Adipocyte (in vitro differentiated cells): ENCODE measurements around the gene SARS1.

ENCODE experiments used
- DNase-seq: peaks from one replicate; pipeline ENCODE4 v3.0.0-alpha.2; 2015; ENCODE audit warnings: low read depth
- H3K27me3 ChIP-seq: replicated peaks from 2 replicates; pipeline ENCODE4 v1.7.0; 2013; ENCODE audit warnings: mild to moderate bottlenecking, low read length, moderate library complexity; ENCODE audit not compliant: control insufficient read depth, insufficient read depth
- H3K36me3 ChIP-seq: 2 replicates; pipeline ENCODE4 v1.7.0; 2013; ENCODE audit warnings: low read length, mild to moderate bottlenecking, moderate library complexity; ENCODE audit not compliant: control insufficient read depth, insufficient read depth, severe bottlenecking
- H3K4me1 ChIP-seq: 2 replicates; pipeline ENCODE4 v1.7.0; 2013; ENCODE audit warnings: mild to moderate bottlenecking, low read length, moderate library complexity; ENCODE audit not compliant: control insufficient read depth, insufficient read depth
- H3K4me3 ChIP-seq: 2 replicates; pipeline ENCODE4 v1.7.0; 2013; ENCODE audit warnings: mild to moderate bottlenecking, low read length, moderate library complexity
- H3K9ac ChIP-seq: 2 replicates; pipeline ENCODE4 v1.7.0; 2013; ENCODE audit warnings: mild to moderate bottlenecking, low read length, moderate library complexity
- H3K9me3 ChIP-seq: 2 replicates; pipeline ENCODE4 v1.7.0; 2013; ENCODE audit warnings: mild to moderate bottlenecking, low read length, moderate library complexity; ENCODE audit not compliant: control insufficient read depth

SARS1 gene

DNA sequence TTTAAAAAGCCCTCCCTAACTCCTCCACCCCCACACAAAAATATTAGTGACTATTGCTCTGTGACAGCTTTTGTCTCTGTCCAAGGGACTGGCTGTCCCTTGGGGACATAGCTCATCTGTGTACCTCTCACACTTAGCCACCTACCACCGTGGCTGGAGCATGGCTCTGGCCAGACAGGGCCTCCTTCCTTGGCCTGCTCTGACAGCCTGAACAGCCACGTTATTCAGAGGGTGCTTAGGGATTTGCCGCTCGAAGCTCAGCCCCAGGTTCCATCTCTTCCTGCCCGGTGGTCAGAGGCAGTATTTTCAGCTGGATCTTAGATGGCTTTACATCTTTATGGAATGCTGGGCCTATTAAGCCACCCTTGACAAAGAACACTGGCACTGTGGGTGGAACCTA lies 29.5 kb downstream of the SARS1 start:
- Histone ChIP-seq H3K27me3 (peaks cover 4% of the 10 kb centered on the region), H3K4me1 (peaks cover 28% of the 10 kb centered on the region), H3K4me3 (no peak overlapping the region), H3K9me3 (no peaks in the 10 kb centered on the region), H3K9ac (no peak overlapping the region), H3K36me3 (peaks cover 14% of the 10 kb centered on the region)
- no peak for DNase-seq

DNA sequence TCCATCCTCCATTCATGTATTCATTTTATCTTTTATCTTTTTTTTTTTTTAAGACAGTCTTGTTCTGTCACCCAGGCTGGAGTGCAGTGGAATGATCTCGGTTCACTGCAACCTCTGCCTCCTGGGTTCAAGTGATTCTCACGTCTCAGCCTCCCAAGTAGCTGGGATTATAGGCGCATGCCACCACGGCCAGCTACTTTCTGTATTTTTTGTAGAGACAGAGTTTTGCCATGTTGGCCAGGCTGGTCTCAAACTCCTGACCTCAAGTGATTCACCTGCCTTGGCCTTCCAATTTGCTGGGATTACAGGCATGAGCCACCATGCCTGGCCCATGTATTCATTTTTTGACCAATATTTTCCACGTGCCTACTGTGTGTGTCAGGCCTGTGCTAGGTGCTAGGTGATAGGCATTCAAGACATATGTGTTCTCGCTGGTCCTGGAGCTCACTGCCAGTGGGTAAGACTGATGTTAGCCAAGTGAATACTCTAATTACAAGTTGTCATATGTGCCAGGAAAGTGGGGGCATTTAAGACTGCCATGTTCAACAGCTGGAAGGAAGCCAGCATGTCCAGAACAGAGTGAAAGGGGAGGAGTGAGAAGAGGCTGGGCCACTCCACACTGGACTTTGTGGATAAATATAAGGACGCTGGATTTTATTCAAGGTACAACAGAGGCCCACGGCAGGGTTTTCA lies 30.3 kb downstream of the SARS1 start:
- Histone ChIP-seq H3K4me3 (no peak overlapping the region), H3K27me3 (peaks cover 7% of the 10 kb centered on the region), H3K9me3 (no peaks in the 10 kb centered on the region), H3K4me1 (peaks cover 28% of the 10 kb centered on the region), H3K9ac (no peak overlapping the region), H3K36me3 (peaks cover 6% of the 10 kb centered on the region)
- no peak for DNase-seq

DNA sequence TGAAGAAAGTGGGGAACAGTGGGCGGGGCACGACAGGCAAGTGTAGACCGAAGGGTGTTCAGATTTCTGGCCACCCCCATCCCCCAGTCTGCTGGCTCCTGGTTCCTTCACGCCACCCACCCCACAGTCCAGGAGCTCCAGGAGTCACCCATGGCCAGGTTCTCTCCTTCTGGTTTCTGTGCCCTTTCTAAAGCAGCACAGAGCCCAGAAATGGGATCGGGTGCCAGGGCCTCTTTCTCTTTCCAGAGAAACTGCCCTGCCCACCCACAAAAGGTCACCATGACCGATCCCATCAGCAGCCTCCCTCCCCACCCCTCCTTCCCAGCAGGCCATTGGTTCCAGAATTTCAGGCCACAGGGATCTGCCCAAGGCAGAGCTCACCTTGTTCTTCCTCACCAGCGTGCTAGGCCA lies 32.4 kb downstream of the SARS1 start:
- Histone ChIP-seq H3K9ac (no peak overlapping the region), H3K4me3 (no peak overlapping the region), H3K4me1 (peaks cover 15% of the 10 kb centered on the region), H3K36me3 (no peaks in the 10 kb centered on the region), H3K27me3 (peaks cover 20% of the 10 kb centered on the region), H3K9me3 (no peaks in the 10 kb centered on the region)
- DNase-seq = no peak

DNA sequence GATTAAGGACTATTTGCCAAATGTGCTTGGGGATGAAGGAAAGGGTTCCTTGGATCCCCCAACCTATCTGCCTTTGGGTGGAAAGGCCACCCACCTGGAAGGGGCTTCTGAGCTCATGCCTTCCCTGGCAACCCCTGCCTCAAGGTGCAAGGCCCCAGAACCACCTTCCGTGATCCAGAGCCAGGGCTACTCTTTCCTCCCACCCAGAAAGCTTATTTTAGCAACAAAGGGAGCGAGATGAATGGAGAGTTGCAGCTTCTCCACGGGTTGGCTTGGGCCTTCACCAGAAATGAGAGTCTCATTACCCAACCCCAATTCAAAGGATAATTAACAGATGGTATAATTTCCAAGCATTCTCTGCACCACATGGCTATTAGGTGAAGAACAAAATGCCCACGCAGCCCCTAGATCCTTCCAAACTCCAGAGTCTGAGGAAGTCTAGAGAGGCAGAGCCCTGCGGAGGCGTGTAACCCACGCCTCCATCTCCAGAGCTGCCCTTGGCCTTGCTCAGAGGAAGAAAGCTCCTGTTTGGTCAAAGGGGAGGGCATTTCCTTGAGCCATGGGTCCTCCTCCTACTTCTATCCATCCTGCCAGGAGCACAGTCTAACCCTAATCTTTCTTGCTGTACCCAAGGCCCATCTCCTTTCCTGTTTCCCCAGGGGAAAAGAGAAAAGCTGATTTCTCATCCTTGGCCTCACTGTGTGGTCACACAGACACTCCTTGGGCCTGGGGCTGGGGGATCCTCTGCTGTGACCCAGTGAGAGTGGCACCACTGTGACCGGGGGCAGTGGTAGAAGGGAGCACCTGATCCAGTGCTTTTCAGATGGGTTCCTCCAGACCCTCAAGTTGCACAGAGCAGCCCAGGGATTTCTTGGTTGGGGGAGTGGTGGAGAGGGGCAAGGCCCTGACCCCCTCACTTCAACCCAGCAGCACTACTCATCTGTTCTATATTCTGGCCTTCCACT lies 34.0 kb downstream of the SARS1 start:
- no peak overlapping the region for H3K9ac ChIP-seq
- H3K4me3 ChIP-seq = no peak overlapping the region
- no peaks in the 10 kb centered on the region for H3K9me3 ChIP-seq
- H3K4me1 ChIP-seq = no peaks in the 10 kb centered on the region
- H3K27me3 ChIP-seq = peaks cover 25% of the 10 kb centered on the region
- no peaks in the 10 kb centered on the region for H3K36me3 ChIP-seq
- no peak for DNase-seq

DNA sequence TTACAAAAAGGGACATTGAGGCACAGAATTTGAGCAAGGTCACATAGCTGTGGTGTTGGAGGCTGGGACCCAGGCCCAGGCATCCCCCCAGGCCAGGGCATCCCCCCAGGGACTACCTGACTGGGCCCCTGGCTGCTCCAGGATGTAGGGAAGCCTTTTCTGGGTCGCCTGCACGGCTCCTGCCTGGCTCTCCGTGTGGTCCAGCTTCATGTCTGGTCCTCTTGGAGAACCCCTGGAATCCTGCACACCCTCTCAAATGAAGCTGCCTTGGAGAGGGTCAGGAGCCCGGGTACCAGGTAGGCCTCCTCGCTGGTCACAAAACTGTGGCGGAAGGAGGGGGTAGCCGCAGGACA lies 34.7 kb downstream of the SARS1 start:
- Histone ChIP-seq H3K27me3 (peaks cover 25% of the 10 kb centered on the region), H3K4me1 (peaks cover under 1% of the 10 kb centered on the region), H3K4me3 (no peak overlapping the region), H3K9me3 (no peaks in the 10 kb centered on the region), H3K36me3 (no peaks in the 10 kb centered on the region), H3K9ac (no peak overlapping the region)
- no peak for DNase-seq

DNA sequence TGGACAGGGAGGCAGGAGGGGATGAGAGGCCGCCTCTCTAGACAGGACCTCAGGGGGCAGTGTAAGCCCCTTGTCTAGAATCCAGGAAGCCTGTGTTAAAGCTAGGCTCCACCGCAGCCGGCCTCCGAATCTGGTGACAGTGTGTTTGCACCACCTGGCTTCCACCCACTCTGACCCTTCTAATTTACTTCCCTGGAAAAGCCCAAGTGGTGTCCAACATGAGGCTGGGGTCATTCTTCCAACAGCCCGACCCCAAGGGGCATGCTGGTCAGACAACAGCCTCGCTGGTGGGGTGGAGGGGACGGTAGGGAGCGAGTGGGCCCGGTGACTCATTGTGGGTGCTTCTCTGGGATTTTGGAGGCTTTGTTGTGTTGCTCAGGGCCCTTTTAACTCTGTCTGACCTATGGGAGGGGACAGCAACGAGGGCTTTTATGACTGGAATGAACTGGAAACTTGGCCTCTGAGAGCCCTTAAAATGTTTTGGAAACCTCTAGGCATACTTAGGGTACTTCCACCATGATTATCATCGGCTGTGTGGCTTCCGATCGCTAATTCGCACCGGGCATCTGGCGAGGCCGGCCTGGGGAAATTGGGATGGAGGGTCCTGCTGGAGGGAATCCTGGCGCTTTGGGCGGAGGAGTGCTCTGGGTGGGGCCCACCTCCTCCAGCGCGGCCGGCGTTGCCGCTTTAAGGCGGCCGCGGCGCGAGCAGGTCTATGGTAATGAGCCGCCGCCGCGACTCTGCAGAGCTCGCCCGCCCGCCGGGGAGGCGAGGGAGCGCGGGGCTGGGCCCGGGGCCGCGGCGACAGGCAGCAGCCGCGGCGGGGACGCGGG lies 35.3 kb downstream of the SARS1 start, which contains the start of gene CELSR2:
Gene CELSR2, plus strand, starts transcription at position 743 of the 833 bp plus-strand sequence. CDS start 541 bp downstream, outside the sequence.
- peaks cover 6% of the 10 kb centered on the region for H3K4me1 ChIP-seq
- peak; percentile 81 for DNase-seq
- H3K27me3 ChIP-seq = peaks cover 25% of the 10 kb centered on the region
- no peaks in the 10 kb centered on the region for H3K9me3 ChIP-seq
- H3K36me3 ChIP-seq = no peaks in the 10 kb centered on the region
- H3K4me3 ChIP-seq = peak within 1 kb of the TSS; percentile 66
- H3K9ac ChIP-seq = peak within 1 kb of the TSS; percentile 4

DNA sequence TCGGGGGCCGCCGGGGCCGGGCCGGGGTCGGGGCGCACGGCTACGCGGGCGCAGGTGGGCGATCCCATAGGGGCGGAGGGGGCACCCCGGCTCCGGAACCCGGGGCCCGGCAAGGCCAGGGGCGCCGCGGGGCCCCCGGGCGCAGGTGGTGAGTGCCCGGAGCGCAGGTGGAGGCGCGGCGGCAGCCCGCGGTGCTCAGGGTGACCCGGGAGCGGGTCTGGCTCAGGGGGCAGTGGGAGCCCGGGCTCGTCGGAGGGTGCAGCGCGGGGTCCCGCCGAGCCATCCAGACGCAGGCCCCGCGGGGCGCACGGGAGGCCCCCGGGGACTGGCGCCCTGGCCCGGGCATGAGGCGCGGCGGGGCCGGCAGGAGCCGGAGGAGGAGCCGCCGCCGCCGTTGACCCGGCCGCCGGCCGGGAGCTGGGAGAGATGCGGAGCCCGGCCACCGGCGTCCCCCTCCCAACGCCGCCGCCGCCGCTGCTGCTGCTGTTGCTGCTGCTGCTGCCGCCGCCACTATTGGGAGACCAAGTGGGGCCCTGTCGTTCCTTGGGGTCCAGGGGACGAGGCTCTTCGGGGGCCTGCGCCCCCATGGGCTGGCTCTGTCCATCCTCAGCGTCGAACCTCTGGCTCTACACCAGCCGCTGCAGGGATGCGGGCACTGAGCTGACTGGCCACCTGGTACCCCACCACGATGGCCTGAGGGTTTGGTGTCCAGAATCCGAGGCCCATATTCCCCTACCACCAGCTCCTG lies 36.1 kb downstream of the SARS1 start:
- Histone ChIP-seq H3K9me3 (no peaks in the 10 kb centered on the region), H3K27me3 (peaks cover 25% of the 10 kb centered on the region), H3K9ac (no peak overlapping the region), H3K4me1 (peaks cover 11% of the 10 kb centered on the region), H3K4me3 (peak overlapping the region; percentile 66), H3K36me3 (no peaks in the 10 kb centered on the region)
- peak; percentile 43 for DNase-seq

DNA sequence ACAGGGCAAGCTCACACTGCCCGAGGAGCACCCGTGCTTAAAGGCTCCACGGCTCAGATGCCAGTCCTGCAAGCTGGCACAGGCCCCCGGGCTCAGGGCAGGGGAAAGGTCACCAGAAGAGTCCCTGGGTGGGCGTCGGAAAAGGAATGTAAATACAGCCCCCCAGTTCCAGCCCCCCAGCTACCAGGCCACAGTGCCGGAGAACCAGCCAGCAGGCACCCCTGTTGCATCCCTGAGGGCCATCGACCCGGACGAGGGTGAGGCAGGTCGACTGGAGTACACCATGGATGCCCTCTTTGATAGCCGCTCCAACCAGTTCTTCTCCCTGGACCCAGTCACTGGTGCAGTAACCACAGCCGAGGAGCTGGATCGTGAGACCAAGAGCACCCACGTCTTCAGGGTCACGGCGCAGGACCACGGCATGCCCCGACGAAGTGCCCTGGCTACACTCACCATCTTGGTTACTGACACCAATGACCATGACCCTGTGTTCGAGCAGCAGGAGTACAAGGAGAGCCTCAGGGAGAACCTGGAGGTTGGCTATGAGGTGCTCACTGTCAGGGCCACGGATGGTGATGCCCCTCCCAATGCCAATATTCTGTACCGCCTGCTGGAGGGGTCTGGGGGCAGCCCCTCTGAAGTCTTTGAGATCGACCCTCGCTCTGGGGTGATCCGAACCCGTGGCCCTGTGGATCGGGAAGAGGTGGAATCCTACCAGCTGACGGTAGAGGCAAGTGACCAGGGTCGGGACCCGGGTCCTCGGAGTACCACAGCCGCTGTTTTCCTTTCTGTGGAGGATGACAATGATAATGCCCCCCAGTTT lies 36.9 kb downstream of the SARS1 start:
- no peak for DNase-seq
- Histone ChIP-seq H3K4me3 (no peak overlapping the region), H3K9me3 (no peaks in the 10 kb centered on the region), H3K36me3 (no peaks in the 10 kb centered on the region), H3K4me1 (peaks cover 11% of the 10 kb centered on the region), H3K9ac (no peak overlapping the region), H3K27me3 (peaks cover 30% of the 10 kb centered on the region)

DNA sequence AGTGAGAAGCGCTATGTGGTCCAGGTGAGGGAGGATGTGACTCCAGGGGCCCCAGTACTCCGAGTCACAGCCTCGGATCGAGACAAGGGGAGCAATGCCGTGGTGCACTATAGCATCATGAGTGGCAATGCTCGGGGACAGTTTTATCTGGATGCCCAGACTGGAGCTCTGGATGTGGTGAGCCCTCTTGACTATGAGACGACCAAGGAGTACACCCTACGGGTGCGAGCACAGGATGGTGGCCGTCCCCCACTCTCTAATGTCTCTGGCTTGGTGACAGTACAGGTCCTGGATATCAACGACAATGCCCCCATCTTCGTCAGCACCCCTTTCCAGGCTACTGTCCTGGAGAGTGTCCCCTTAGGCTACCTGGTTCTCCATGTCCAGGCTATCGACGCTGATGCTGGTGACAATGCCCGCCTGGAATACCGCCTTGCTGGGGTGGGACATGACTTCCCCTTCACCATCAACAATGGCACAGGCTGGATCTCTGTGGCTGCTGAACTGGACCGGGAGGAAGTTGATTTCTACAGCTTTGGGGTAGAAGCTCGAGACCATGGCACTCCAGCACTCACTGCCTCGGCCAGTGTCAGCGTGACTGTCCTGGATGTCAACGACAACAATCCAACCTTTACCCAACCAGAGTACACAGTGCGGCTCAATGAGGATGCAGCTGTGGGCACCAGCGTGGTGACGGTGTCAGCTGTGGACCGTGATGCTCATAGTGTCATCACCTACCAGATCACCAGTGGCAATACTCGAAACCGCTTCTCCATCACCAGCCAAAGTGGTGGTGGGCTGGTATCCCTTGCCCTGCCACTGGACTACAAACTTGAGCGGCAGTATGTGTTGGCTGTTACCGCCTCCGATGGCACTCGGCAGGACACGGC lies 37.8 kb downstream of the SARS1 start:
- no peaks in the 10 kb centered on the region for H3K36me3 ChIP-seq

More for the DNA sequence above, 37.8 kb downstream of the SARS1 start:
- H3K4me3 ChIP-seq = no peak overlapping the region
- H3K9ac ChIP-seq = no peak overlapping the region
- H3K9me3 ChIP-seq = no peaks in the 10 kb centered on the region
- H3K4me1 ChIP-seq = peaks cover 11% of the 10 kb centered on the region
- DNase-seq = no peak
- peaks cover 38% of the 10 kb centered on the region for H3K27me3 ChIP-seq
